Renal pelvis (tissue), 4 donors: ENCODE measurements around the gene FCF1. TPM values are rescaled to one million over a fixed set of nuclear protein-coding genes. Genes with fewer than 3 reads are reported as not detected.

Experiments
- DNase-seq: peaks from one replicate; pipeline ENCODE4 v3.0.0-alpha.2; 2013
- polyA plus RNA-seq, 3 donors: library from polyadenylated mRNA; unstranded; fragments of 120-200 nt; gene quantifications; one replicate each; pipeline ENCODE4 v1.2.1, GENCODE V29; 2013; ENCODE audit not compliant: insufficient read length in 3 of 3

Gene FCF1
- polyA plus RNA-seq, 3 donors, result 53.5 to 59.5 (median 56.0) TPM

DNA sequence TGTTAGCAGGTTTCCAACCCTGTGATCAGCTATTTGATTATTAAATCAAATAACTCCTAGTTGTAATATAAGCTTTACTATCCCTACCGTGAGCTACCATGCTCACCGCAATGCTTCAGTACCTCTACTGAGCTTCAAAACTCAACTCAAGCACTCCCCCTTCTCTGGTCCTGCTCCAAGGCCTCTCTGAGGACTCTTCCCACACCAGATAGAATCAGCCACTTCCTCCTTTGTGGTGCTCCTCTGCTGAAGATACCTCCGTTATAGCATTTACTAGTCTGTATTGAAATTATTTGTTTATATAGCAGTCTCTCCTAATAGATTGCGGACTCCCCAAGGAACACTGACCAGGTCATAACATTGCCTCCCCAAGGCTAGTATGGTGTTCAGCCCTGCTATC is 17.5 kb upstream of the FCF1 start:
- no peak for DNase-seq

- no peak for DNase-seq
Observed at GRCh38 chr14:74697011-74697410, 15.9 kb upstream of the FCF1 start.

- DNase-seq, result no peak
Observed at GRCh38 chr14:74697543-74697942, 15.4 kb upstream of the FCF1 start.

- DNase-seq, result no peak
Observed at GRCh38 chr14:74697976-74698375, 15.0 kb upstream of the FCF1 start.

- no peak for DNase-seq
Observed at GRCh38 chr14:74698465-74698864, 14.5 kb upstream of the FCF1 start.

DNA sequence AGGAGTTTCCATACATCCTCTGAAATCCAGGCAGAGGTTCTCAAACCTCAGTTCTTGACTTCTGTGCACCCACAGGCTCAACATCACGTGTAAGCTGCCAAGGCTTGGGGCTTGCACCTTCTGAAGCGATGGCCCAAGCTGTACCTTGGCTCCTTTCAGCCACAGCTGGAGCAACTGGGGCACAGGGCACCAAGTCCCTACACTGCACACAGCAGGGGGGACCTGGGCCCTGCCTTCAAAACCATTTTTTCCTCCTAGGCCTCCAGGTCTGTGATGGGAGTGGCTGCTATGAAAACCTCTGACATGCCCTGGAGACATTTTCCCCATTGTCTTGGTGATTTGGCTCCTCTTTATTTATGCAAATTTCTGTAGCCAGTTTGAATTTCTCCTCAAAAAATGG is 10.7 kb upstream of the FCF1 start:
- no peak for DNase-seq

- no peak for DNase-seq
Observed at GRCh38 chr14:74703043-74703442, 9.9 kb upstream of the FCF1 start.

GRCh38 chr14:74704656-74705055 is 8.3 kb upstream of the FCF1 start:
- DNase-seq, result no peak

DNA sequence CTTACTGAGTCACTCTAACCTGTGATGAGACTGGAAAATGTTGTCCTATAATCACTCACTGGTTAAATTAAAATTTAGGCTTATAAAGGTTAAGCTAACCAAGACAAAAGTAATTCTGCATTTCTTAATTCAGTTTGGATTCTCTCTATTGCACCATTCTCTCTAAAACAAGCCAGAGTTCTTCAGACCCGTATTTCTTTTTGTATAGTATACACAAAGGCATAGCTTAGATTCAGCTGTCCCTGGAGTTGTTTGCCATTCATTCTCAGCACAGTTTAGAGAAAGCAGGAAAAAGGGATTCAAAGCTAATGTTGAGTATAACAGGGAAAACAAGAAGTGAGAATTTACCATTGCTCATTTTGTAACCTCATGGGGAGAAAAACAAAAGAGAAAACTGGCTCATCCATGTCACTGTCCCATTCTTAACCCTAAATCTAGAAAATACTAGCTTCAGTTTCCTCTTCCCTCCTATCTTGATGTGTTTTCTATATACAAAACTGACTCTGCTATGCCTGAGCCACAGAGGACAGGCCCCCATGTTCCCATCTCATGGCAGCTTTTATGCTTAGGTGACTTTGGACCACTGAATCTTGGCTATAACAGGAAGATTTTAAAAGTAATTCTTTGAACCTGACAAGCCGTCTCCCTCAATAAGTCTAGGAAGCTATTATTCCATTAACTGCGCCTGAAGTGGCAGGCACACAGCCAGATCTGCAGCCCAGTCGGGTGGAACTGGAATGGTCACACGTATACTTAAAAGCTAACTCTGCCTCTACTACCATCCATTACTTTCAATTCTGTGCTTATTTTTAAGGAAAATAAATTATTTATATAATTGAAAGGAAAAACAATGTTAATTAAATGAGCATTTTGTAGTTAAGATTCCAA is 7.1 kb upstream of the FCF1 start:
- no peak for DNase-seq

- DNase-seq, result no peak
Observed at GRCh38 chr14:74710480-74710879, 2.5 kb upstream of the FCF1 start.

DNA sequence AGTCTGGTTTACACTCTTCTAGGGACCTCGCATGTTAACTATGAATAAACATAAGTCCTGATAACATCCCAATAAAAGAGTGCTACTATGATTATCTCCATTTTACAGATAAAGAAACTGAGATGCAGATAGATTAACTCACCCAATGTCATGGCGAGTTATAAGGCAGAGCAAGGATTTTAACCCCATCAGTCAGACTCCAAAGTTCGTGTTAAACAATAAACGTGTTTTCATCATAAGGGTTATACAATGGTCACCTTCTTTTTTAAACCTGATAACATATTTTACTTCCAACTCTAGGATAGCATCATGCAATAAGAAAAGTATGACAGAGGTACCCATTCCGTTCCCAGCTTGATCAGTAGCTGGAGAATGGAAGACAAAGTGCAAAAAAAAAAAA is 1.3 kb upstream of the FCF1 start:
- DNase-seq, result no peak

GRCh38 chr14:74713395-74713735 is 421 bp downstream of the FCF1 start:
- DNase-seq, result no peak

- no peak for DNase-seq
Observed at GRCh38 chr14:74720526-74720925, 7.6 kb downstream of the FCF1 start.

GRCh38 chr14:74723134-74723533 is 10.2 kb downstream of the FCF1 start:
- DNase-seq, result no peak

DNA sequence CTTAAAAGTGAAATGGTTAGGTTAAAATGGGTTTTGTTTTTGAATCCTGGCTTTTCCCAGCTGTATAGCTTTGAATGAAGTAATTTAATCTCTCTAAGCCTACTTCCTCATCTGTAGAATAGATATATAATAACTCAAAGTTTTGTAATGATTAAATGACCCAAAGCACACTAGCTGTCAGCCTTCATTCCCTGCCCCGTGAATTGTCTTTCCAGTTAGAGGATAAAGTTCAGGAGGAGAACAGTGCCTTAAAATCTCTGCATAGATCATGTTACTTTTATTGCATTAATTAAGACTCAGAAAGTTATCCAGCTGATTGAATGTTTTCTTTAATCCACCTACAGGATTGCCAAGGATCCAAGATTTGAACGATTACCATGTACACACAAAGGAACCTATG is 19.4 kb downstream of the FCF1 start:
- no peak for DNase-seq

GRCh38 chr14:74733221-74733620 is 20.3 kb downstream of the FCF1 start:
- no peak for DNase-seq

DNA sequence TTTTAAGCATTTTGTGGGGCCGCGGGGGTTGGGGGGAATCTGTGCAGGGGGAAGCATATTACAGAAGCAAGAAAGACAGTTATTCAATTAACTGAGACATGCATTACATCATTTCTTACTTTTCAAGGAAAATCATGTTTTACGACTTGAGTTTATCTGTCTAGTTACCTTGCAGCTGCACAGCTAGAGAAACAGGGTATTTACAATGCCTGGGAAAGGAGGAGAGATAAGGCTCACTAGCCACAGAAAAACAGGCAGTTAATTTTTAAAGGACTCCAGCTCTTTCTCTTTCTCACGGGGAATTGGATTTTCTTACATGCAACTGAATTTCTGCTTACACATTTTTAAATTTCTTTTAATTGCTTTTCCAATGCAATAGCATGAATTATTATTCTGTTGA is 22.2 kb downstream of the FCF1 start:
- DNase-seq, result no peak

- no peak for DNase-seq
Observed at GRCh38 chr14:74737753-74738325, 24.9 kb downstream of the FCF1 start.

DNA sequence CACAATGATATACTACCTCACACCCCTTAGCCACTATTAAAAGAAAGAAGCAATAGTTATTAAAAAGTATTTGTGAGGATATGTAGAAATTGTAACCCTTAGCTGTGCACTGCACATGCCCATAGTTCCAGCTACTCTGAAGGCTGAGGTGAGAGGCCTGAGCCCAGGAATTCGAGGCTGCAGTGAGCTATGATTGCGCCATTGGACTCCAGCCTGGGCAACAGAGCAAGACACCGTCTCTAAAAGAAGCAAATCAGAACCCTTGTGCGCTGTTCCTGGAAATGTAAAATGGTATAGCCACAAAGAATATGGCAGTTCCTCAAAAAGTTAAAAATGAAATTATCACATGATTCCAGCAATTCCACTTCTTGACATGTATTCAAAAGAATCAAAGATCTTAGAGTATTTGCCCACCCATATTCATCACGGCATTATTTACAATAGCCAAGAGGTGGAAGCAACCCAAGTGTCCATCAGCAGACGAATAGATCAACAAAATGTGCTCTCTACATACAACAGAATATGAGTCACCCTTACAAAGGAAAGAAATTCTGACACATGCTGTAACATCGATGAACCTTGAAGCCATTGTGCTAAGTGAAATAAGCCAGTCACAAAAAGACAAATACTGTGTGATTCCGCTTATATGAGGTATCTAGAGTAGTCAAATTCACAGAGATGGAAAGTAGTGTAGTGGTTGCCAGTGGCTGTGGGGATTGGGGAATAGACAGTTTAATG is 26.5 kb downstream of the FCF1 start:
- DNase-seq, result no peak

DNA sequence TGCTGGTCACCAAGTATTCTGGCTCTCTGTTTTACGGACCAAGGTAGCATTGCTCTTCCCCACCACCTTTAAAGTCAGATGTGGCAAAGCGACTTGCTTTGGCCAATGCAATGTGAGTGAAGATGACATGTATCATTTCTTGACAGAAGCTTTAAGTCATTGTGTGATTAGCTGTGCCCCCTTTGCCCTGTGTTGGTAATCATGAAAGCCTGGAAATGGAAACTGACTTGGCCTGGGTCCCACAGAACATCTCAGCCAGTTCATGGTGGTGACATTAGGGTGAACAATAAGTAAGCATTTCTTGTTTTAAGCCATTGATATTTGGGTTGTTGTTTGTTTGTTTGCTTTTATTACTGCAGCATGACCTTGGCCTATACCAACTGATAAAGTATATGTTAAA is 34.3 kb downstream of the FCF1 start:
- no peak for DNase-seq

DNA sequence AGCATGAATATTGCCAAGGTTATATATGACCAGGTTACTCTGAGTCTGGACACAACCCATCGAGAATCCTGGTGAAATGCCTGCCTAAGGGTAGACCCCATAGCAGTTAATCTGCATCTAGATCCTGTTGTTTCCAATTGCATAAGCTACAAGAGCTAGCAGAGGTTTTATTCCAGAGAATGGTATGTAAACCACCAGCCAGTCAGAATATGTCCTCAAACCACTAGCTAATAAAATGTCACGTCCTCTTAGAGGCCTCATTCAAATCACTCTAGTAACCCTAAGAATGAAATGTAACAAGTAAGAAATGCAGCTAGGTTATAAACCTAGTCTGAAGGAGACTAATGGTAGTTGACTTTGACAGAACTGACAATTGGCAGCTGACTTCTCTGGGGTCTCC is 41.2 kb downstream of the FCF1 start:
- no peak for DNase-seq

DNA sequence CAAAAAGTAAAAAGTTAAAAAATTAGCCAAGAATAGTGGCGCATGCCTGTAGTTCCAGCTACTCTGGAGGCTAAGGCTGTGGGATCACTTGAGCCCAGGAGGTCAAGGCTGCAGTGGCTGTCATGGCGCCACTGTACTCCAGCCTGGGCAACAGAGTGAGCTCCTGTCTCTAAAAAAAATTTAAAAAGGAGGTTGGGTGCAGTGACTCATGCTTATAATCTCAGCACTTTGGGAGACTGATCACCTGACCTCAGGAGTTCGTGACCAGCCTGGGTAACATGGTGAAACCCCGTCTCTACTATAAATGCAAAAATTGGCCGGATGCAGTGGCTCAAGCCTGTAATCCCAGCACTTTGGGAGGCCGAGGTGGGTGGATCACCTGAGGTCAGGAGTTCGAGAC is 42.0 kb downstream of the FCF1 start:
- DNase-seq, result no peak

GRCh38 chr14:74756326-74756725 is 43.4 kb downstream of the FCF1 start:
- DNase-seq, result no peak
